DOHH2 (cell line): ENCODE measurements around the gene TMEM126B.
A peak's percentile ranks its signal among the peaks of the same experiment; 100 is the strongest.

Source experiments
- H3F3A ChIP-seq: fragments of 200-600 bp; sonication (generic), shearing (Covaris generic); 2 replicates; pipeline ENCODE4 v1.6.0; 2016; ENCODE audit warnings: antibody characterized with exemption, mild to moderate bottlenecking; ENCODE audit not compliant: control insufficient read depth, insufficient read depth
- H3K27ac ChIP-seq: fragments of 200-600 bp; sonication (generic); 2 replicates; pipeline ENCODE4 v1.5.1; 2014; ENCODE audit warnings: low read depth, mild to moderate bottlenecking, low read length, moderate library complexity
- H3K27me3 ChIP-seq: fragments of 200-600 bp; sonication (generic); 2 replicates; pipeline ENCODE4 v1.6.1; 2014; ENCODE audit warnings: mild to moderate bottlenecking, low read length, mixed read lengths; ENCODE audit not compliant: control insufficient read depth
- H3K36me3 ChIP-seq: fragments of 200-600 bp; sonication (generic); 2 replicates; pipeline ENCODE4 v1.6.1; 2014; ENCODE audit warnings: mild to moderate bottlenecking, low read length, moderate library complexity, mixed read lengths; ENCODE audit not compliant: control insufficient read depth
- H3K4me1 ChIP-seq: fragments of 200-600 bp; sonication (generic); 2 replicates; pipeline ENCODE4 v1.6.1; 2014; ENCODE audit warnings: mild to moderate bottlenecking, low read length, mixed read lengths; ENCODE audit not compliant: control insufficient read depth
- H3K4me2 ChIP-seq: fragments of 200-600 bp; sonication (generic); 2 replicates; pipeline ENCODE4 v1.6.0; 2014; ENCODE audit warnings: mild to moderate bottlenecking, low read length, moderate library complexity
- H3K4me3 ChIP-seq: fragments of 200-600 bp; sonication (generic); 2 replicates; pipeline ENCODE4 v1.5.1; 2014; ENCODE audit warnings: mild to moderate bottlenecking, low read length, mixed read lengths
- H3K79me2 ChIP-seq: fragments of 200-600 bp; sonication (generic); 2 replicates; pipeline ENCODE4 v1.6.1; 2014; ENCODE audit warnings: mild to moderate bottlenecking, low read length, mixed read lengths; ENCODE audit not compliant: control insufficient read depth
- H3K9me2 ChIP-seq: fragments of 200-600 bp; sonication (generic); replicated peaks from 2 replicates; pipeline ENCODE4 v1.6.1; 2014; ENCODE audit warnings: mild to moderate bottlenecking, low read length, mixed read lengths; ENCODE audit not compliant: control insufficient read depth
- H3K9me3 ChIP-seq: fragments of 200-600 bp; sonication (generic); 2 replicates; pipeline ENCODE4 v1.6.1; 2014; ENCODE audit warnings: antibody characterized with exemption, low read length, mixed read lengths; ENCODE audit not compliant: control insufficient read depth, insufficient read depth
- H4K20me1 ChIP-seq: fragments of 200-600 bp; sonication (generic); 2 replicates; pipeline ENCODE4 v1.6.0; 2014; ENCODE audit warnings: low read depth, mild to moderate bottlenecking, antibody characterized with exemption, low read length, moderate library complexity; ENCODE audit not compliant: control insufficient read depth, insufficient read depth
- EZH2phosphoT487 ChIP-seq: fragments of 200-600 bp; sonication (generic); IDR thresholded peaks from 2 replicates; pipeline ENCODE4 v1.6.1; 2017; ENCODE audit warnings: borderline replicate concordance, mild to moderate bottlenecking, antibody characterized with exemption, low read length, moderate library complexity, mixed read lengths
- TF ChIP-seq, protein P1 (sequence below): fragments of 200-600 bp; sonication (generic); IDR thresholded peaks from one replicate; pipeline ENCODE4 v1.5.1; 2014; ENCODE audit warnings: antibody characterized with exemption, mild to moderate bottlenecking, low read depth, low read length; ENCODE audit not compliant: poor library complexity, severe bottlenecking

Gene TMEM126B

DNA sequence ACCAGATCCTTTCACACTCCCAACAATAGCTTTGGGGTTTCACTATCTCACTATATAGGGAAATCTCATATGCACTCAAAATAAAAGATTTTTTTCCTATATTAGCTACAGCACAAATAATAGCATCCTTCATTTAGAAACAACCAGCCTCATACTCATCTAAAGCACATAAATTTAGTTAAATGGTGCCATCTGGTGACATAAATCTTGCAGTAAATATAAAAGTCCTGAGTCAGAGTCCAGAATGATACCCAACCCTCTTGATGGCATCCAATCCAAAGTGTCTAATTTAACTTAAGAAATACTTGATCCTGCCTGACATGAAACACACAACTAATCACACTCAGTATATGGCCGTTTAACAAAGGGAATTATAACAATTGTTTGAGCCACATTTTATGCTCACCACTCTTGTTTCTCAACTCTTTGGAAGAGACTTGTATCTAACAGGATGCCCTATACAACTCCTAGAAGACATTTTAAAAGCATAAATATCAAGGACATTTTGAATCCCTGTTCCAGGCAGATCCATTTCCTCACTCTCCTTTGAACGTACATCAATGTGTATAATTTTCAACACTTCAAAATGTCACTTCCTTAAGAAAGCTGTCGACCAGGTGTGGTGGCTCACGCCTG is 37.4 kb upstream of the TMEM126B start:
- no peaks in the 10 kb centered on the region for H3K9me2 ChIP-seq
- TF ChIP-seq, protein P1, sequence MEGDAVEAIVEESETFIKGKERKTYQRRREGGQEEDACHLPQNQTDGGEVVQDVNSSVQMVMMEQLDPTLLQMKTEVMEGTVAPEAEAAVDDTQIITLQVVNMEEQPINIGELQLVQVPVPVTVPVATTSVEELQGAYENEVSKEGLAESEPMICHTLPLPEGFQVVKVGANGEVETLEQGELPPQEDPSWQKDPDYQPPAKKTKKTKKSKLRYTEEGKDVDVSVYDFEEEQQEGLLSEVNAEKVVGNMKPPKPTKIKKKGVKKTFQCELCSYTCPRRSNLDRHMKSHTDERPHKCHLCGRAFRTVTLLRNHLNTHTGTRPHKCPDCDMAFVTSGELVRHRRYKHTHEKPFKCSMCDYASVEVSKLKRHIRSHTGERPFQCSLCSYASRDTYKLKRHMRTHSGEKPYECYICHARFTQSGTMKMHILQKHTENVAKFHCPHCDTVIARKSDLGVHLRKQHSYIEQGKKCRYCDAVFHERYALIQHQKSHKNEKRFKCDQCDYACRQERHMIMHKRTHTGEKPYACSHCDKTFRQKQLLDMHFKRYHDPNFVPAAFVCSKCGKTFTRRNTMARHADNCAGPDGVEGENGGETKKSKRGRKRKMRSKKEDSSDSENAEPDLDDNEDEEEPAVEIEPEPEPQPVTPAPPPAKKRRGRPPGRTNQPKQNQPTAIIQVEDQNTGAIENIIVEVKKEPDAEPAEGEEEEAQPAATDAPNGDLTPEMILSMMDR = peak; percentile 48
- TF ChIP-seq EZH2phosphoT487 = no peak
- no peaks in the 10 kb centered on the region for H4K20me1 ChIP-seq
- no peaks in the 10 kb centered on the region for H3F3A ChIP-seq
- H3K4me2 ChIP-seq = no peak overlapping the region
- H3K9me3 ChIP-seq = peaks cover 4% of the 10 kb centered on the region; the same call in 1 of the 2 replicates
- H3K36me3 ChIP-seq = no peaks in the 10 kb centered on the region
- no peak overlapping the region for H3K27ac ChIP-seq
- H3K4me1 ChIP-seq = no peaks in the 10 kb centered on the region
- no peaks in the 10 kb centered on the region for H3K79me2 ChIP-seq
- no peak overlapping the region for H3K4me3 ChIP-seq
- H3K27me3 ChIP-seq = no peaks in the 10 kb centered on the region

DNA sequence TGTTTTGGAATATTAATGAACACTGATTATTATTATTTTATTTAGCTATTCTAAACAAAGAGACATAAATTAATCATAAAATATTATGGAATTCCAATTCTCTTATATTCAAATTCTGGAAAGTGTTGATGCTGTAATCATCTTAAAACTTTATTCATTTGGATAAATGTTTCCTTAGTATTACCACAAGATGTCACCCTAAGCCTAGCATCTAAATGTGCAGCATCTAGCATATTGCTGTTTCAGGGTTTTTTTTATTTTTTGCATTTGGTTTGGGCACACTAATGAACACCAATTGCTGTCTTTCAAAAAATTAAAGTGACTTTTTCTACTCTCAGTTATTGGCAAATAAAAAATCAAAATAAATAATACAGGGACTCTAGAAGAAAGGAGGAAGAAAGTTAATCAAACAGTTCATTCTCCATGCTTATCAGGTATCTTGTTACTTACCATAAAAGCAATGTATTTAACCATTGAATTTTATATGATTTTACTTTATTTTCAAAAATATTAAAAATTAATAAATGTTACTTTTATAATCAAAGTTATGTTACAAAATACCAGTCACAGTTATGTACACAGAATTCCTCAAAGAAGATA is 33.0 kb upstream of the TMEM126B start:
- H4K20me1 ChIP-seq = no peaks in the 10 kb centered on the region
- H3K79me2 ChIP-seq = no peaks in the 10 kb centered on the region
- no peaks in the 10 kb centered on the region for H3K4me1 ChIP-seq
- no peaks in the 10 kb centered on the region for H3K27me3 ChIP-seq
- no peak overlapping the region for H3K27ac ChIP-seq
- no peak overlapping the region for H3K4me3 ChIP-seq
- no peaks in the 10 kb centered on the region for H3K9me3 ChIP-seq
- TF ChIP-seq, protein P1 = peak; percentile 52
- TF ChIP-seq EZH2phosphoT487 = no peak
- H3K4me2 ChIP-seq = no peak overlapping the region
- no peaks in the 10 kb centered on the region for H3K9me2 ChIP-seq
- no peaks in the 10 kb centered on the region for H3F3A ChIP-seq
- no peaks in the 10 kb centered on the region for H3K36me3 ChIP-seq

DNA sequence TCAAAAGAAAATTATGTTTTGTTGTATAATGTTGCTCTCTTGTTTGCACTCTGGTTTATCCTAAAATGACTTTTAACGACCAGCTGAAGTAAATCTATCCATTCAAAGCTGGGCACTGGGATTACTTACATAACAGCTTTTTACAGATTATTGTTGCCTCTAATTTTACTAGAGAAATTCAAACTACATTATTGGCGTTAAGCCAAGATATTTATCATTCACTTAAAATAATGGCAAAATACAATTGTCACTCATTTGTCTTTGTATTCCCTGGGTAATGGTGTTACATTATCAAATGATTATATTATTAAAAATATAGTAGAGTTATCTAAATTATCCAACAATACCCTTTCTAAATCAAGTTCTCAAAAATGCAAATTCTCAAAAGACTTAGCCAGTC is 31.5 kb upstream of the TMEM126B start:
- Histone ChIP-seq H3K36me3 (no peaks in the 10 kb centered on the region), H3K4me3 (no peak overlapping the region), H3K9me2 (no peaks in the 10 kb centered on the region), H3K4me1 (no peaks in the 10 kb centered on the region), H3K27me3 (no peaks in the 10 kb centered on the region), H3K79me2 (no peaks in the 10 kb centered on the region), H3F3A (no peaks in the 10 kb centered on the region), H3K4me2 (no peak overlapping the region), H3K9me3 (no peaks in the 10 kb centered on the region), H3K27ac (no peak overlapping the region), H4K20me1 (no peaks in the 10 kb centered on the region)
- TF ChIP-seq, protein P1 = no peak
- TF ChIP-seq EZH2phosphoT487 = no peak
